NB4 (cell line): ENCODE measurements around the gene TMEM9.

Experiments used
- POLR2A ChIP-seq: IDR thresholded peaks from 2 replicates; pipeline ENCODE4 v1.6.1; 2011; ENCODE audit warnings: mild to moderate bottlenecking; ENCODE audit not compliant: insufficient read length; ENCODE audit errors: extremely low read depth
- TF ChIP-seq, protein P1 (sequence below): IDR thresholded peaks from one replicate; pipeline ENCODE4 v1.5.1; 2012; ENCODE audit warnings: low read depth, low read length

DNA sequence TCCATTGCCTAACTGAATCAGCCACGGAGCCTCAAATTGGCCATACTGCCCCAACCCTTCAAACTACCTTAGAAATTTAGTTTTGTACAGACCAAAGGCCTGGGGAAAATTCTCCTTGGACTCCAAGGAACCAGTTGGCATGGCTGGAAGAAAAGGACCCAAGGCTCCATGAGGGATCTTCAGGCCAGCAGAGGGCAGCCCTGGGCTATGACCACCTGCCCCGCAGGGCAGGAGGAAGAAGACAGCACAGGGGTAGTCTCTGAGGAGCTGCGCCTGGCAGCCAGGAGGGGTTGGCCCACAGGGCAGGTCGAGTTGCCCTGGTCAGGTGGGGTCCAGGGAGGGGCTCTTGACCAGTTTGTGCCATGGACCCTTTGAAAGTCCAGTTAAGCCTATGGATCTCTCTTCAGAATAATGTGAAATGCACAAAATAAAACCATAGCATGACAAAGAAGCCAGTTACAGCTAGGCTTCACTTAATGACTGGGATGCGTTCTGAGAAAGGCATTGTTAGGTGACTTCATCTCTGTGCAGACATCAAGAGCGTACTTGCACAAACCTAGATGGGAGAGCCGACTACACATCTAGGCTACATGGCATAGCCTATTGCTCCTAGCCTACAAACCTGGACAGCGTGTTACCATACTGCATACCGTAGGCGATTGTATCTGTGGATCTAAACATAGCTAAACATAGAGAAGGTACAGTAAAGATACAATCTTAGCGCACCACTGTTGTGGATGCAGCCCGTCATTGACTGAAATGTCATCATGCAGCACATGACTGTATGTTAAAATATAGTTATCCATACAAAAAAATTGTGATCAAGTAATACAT, 68.2 kb downstream of the TMEM9 start:
- TF ChIP-seq, protein P1, sequence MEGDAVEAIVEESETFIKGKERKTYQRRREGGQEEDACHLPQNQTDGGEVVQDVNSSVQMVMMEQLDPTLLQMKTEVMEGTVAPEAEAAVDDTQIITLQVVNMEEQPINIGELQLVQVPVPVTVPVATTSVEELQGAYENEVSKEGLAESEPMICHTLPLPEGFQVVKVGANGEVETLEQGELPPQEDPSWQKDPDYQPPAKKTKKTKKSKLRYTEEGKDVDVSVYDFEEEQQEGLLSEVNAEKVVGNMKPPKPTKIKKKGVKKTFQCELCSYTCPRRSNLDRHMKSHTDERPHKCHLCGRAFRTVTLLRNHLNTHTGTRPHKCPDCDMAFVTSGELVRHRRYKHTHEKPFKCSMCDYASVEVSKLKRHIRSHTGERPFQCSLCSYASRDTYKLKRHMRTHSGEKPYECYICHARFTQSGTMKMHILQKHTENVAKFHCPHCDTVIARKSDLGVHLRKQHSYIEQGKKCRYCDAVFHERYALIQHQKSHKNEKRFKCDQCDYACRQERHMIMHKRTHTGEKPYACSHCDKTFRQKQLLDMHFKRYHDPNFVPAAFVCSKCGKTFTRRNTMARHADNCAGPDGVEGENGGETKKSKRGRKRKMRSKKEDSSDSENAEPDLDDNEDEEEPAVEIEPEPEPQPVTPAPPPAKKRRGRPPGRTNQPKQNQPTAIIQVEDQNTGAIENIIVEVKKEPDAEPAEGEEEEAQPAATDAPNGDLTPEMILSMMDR: peak; percentile 70
- no peak for TF ChIP-seq POLR2A
